Measurements from ENCODE around the gene CLK3.

Gene CLK3

GRCh38 chr15:74613953-74614743 is 1.5 kb upstream of the CLK3 start:
- H3K9me3 ChIP-seq, result no peaks in the 10 kb centered on the region
- TF ChIP-seq CTCF (IDR thresholded peaks at IDR 0.05), result no peak

GRCh38 chr15:74614744-74615507 is 710 bp upstream of the CLK3 start:
- Histone ChIP-seq H3K27me3 (no peaks in the 10 kb centered on the region), H3K4me3 (ENCODE audit: low read depth in 1 of 2, low read length in 1 of 2) (peak overlapping the region; percentile 84 to 99), H3K4me1 (ENCODE audit: control insufficient read depth in 1 of 2, insufficient read depth in 1 of 2, low read depth in 1 of 2, low read length in 1 of 2) (peaks cover 23 to 29% of the 10 kb centered on the region in 2 experiments), H3K36me3 (peaks cover 23% of the 10 kb centered on the region), H3K27ac (peak overlapping the region; percentile 94), H3K9me3 (no peaks in the 10 kb centered on the region)
- no peak for TF ChIP-seq CTCF (IDR thresholded peaks at IDR 0.05)

More at GRCh38 chr15:74613953-74614743, 1.5 kb upstream of the CLK3 start:
- H3K27ac ChIP-seq, result peak overlapping the region; percentile 94
- no peaks in the 10 kb centered on the region for H3K27me3 ChIP-seq
- H3K36me3 ChIP-seq, result peaks cover 15% of the 10 kb centered on the region
- H3K4me3 ChIP-seq (ENCODE audit: low read depth in 1 of 2, low read length in 1 of 2), result peak overlapping the region; percentile 84 to 99
- H3K4me1 ChIP-seq (ENCODE audit: control insufficient read depth in 1 of 2, insufficient read depth in 1 of 2, low read depth in 1 of 2, low read length in 1 of 2), result peaks cover 23 to 29% of the 10 kb centered on the region in 2 experiments

- Histone ChIP-seq H3K27ac (peak overlapping the region; percentile 94), H3K9me3 (no peaks in the 10 kb centered on the region), H3K4me1 (ENCODE audit: control insufficient read depth in 1 of 2, insufficient read depth in 1 of 2, low read depth in 1 of 2, low read length in 1 of 2) (peaks cover 23 to 29% of the 10 kb centered on the region in 2 experiments), H3K36me3 (peaks cover 38% of the 10 kb centered on the region), H3K27me3 (no peaks in the 10 kb centered on the region), H3K4me3 (ENCODE audit: low read depth in 1 of 2, low read length in 1 of 2) (peak overlapping the region; percentile 84 to 99)
- no peak for TF ChIP-seq CTCF (IDR thresholded peaks at IDR 0.05)
Observed at GRCh38 chr15:74616366-74616939, 817 bp downstream of the CLK3 start.

GRCh38 chr15:74616996-74617395 is 1.4 kb downstream of the CLK3 start:
- Histone ChIP-seq H3K4me3 (ENCODE audit: low read depth in 1 of 2, low read length in 1 of 2) (peak overlapping the region; percentile 84 to 99), H3K4me1 (ENCODE audit: control insufficient read depth in 1 of 2, insufficient read depth in 1 of 2, low read depth in 1 of 2, low read length in 1 of 2) (peaks cover 23 to 29% of the 10 kb centered on the region in 2 experiments), H3K36me3 (peaks cover 44% of the 10 kb centered on the region), H3K27ac (peak overlapping the region; percentile 94), H3K9me3 (no peaks in the 10 kb centered on the region), H3K27me3 (no peaks in the 10 kb centered on the region)
- no peak for TF ChIP-seq CTCF (IDR thresholded peaks at IDR 0.05)

GRCh38 chr15:74618841-74619596 is 3.4 kb downstream of the CLK3 start:
- Histone ChIP-seq H3K9me3 (no peaks in the 10 kb centered on the region), H3K27ac (no peak overlapping the region), H3K27me3 (no peaks in the 10 kb centered on the region), H3K36me3 (peaks cover 64% of the 10 kb centered on the region), H3K4me3 (ENCODE audit: low read depth in 1 of 2, low read length in 1 of 2) (no peak overlapping the region), H3K4me1 (ENCODE audit: control insufficient read depth in 1 of 2, insufficient read depth in 1 of 2, low read depth in 1 of 2, low read length in 1 of 2) (peaks cover 23 to 29% of the 10 kb centered on the region in 2 experiments)
- TF ChIP-seq CTCF (IDR thresholded peaks at IDR 0.05), result no peak
